A549 (cell line): ENCODE results near the gene CDYL2. TPM values are rescaled to one million over a fixed set of nuclear protein-coding genes. Genes with fewer than 3 reads are reported as not detected.
A peak's percentile ranks its signal among the peaks of the same experiment; 100 is the strongest.

ENCODE experiments used
- ATAC-seq, 2 experiments: fragments of 200-7000 bp in 1 of 2; fragments of >200 bp in 1 of 2; cut with Nextera tagmentation in 1 of 2; cut with Tn5 transposase in 1 of 2; 3 replicates each; pipeline versions ENCODE4 v1.8.0 to v1.9.1; 2018 to 2020; ENCODE audit warnings: mild to moderate bottlenecking in 1 of 2, moderate library complexity in 1 of 2
- CTCF ChIA-PET: fragments of 300-600 bp; sonication (Branson Sonifier 250); formaldehyde crosslinking; extraction: SDS; loops from one replicate; lab custom pipeline; 2021; ENCODE audit warnings: antibody characterized with exemption, inconsistent platforms; lab: Yijun Ruan, JAX
- POLR2A ChIA-PET: fragments of 350-600 bp; formaldehyde crosslinking; extraction: SDS; loops from one replicate; lab custom pipeline; 2021; ENCODE audit warnings: antibody characterized with exemption, inconsistent platforms; lab: Yijun Ruan, JAX
- DNase-seq, 2 experiments: peaks; one replicate each; pipeline versions ENCODE4 v3.0.0 to v3.0.0-alpha.2; 2011 to 2016; ENCODE audit warnings: low read depth in 1 of 2, low spot score in 1 of 2
- FAIRE-seq: peaks from 2 replicates; lab custom pipeline; 2011; peaks lifted over from hg19 to GRCh38; lab: Jason Lieb, UNC
- H3K27ac ChIP-seq, 2 experiments: fragments of >200 bp; sonication (Bioruptor Twin); formaldehyde crosslinking; 3 replicates each; pipeline ENCODE4 v1.5.1; 2016 to 2017
- H3K4me1 ChIP-seq: fragments of >200 bp; sonication (Bioruptor Twin); formaldehyde crosslinking; 3 replicates; pipeline ENCODE4 v1.6.1; 2016
- H3K4me2 ChIP-seq: fragments of >200 bp; sonication (Bioruptor Twin); formaldehyde crosslinking; 3 replicates; pipeline ENCODE4 v1.6.1; 2016
- H3K4me3 ChIP-seq: fragments of >200 bp; sonication (Bioruptor Twin); formaldehyde crosslinking; 3 replicates; pipeline ENCODE4 v1.5.1; 2016
- H3K9me3 ChIP-seq: fragments of >200 bp; sonication (Bioruptor Twin); formaldehyde crosslinking; 3 replicates; pipeline ENCODE4 v1.6.1; 2016
- BHLHE40 ChIP-seq: IDR thresholded peaks from 2 replicates; pipeline ENCODE4 v1.6.1; 2012; ENCODE audit warnings: low read depth, low read length, inconsistent platforms
- CEBPB ChIP-seq, 2 experiments: fragments of >200 bp in 1 of 2; sonication (Bioruptor Twin) in 1 of 2; formaldehyde crosslinking in 1 of 2; IDR thresholded peaks; 2 replicates each; pipeline ENCODE4 v1.6.1; 2012 to 2016
- CHD4 ChIP-seq: fragments of 200-600 bp; sonication (generic); IDR thresholded peaks from 2 replicates; pipeline ENCODE4 v1.6.1; 2016; ENCODE audit warnings: antibody characterized with exemption, mild to moderate bottlenecking, borderline replicate concordance
- EHF ChIP-seq: fragments of 250-450 bp; sonication (Bioruptor Pico); IDR thresholded peaks from 2 replicates; pipeline ENCODE4 v1.5.0; 2020; ENCODE audit warnings: mild to moderate bottlenecking
- EHMT2 ChIP-seq: fragments of 200-600 bp; sonication (generic); IDR thresholded peaks from 2 replicates; pipeline ENCODE4 v1.6.1; 2016; ENCODE audit warnings: antibody characterized with exemption, low read depth, mild to moderate bottlenecking, moderate library complexity
- FOSB ChIP-seq: fragments of 250-450 bp; sonication (Bioruptor Pico); IDR thresholded peaks from 2 replicates; pipeline ENCODE4 v1.5.0; 2020; ENCODE audit warnings: mild to moderate bottlenecking, moderate library complexity
- FOXS1 ChIP-seq: fragments of 250-450 bp; sonication (Bioruptor Pico); IDR thresholded peaks from 2 replicates; pipeline ENCODE4 v1.5.0; 2020; ENCODE audit warnings: mild to moderate bottlenecking, moderate library complexity
- GATA3 ChIP-seq: IDR thresholded peaks from 2 replicates; pipeline ENCODE4 v1.6.1; 2012; ENCODE audit warnings: borderline replicate concordance
- HDAC2 ChIP-seq: fragments of 200-600 bp; sonication (generic); IDR thresholded peaks from 2 replicates; pipeline ENCODE4 v1.6.1; 2016
- HEYL ChIP-seq: fragments of 250-450 bp; sonication (Bioruptor Pico); IDR thresholded peaks from 2 replicates; pipeline ENCODE4 v1.8.0; 2021; ENCODE audit warnings: mild to moderate bottlenecking, moderate library complexity
- HOXB13 ChIP-seq: fragments of 250-450 bp; sonication (Bioruptor Pico); IDR thresholded peaks from 2 replicates; pipeline ENCODE4 v1.5.0; 2020; ENCODE audit warnings: low read depth, mild to moderate bottlenecking, moderate library complexity
- HOXB5 ChIP-seq: fragments of 250-450 bp; sonication (Bioruptor Pico); IDR thresholded peaks from 2 replicates; pipeline ENCODE4 v1.5.0; 2020; ENCODE audit warnings: mild to moderate bottlenecking, moderate library complexity
- JUN ChIP-seq, 2 experiments: fragments of >200 bp; sonication (Bioruptor Twin); formaldehyde crosslinking; IDR thresholded peaks; 2 replicates in 1 of 2; 3 replicates in 1 of 2; pipeline ENCODE4 v1.6.1; 2016 to 2017
- KDM1A ChIP-seq: fragments of 200-600 bp; sonication (generic); IDR thresholded peaks from 2 replicates; pipeline ENCODE4 v1.6.1; 2016; ENCODE audit warnings: low read depth, mild to moderate bottlenecking
- NFE2L2 ChIP-seq: fragments of 150-350 bp; conservative IDR thresholded peaks from 2 replicates; pipeline ENCODE4 v1.6.1; 2014; ENCODE audit warnings: low read length
- NPAS2 ChIP-seq: fragments of 250-450 bp; sonication (Bioruptor Pico); IDR thresholded peaks from 2 replicates; pipeline ENCODE4 v1.8.0; 2022; ENCODE audit warnings: mild to moderate bottlenecking, moderate library complexity, borderline replicate concordance
- POLR2A ChIP-seq: IDR thresholded peaks from 2 replicates; pipeline ENCODE4 v1.6.1; 2012; ENCODE audit warnings: mild to moderate bottlenecking, low read length
- POLR2AphosphoS2 ChIP-seq: conservative IDR thresholded peaks from 2 replicates; pipeline ENCODE4 v1.6.1; 2012; ENCODE audit warnings: low read length, improper control_type of control experiment, inconsistent platforms
- RAD21 ChIP-seq, 2 experiments: fragments of >200 bp in 1 of 2; sonication (Bioruptor Twin) in 1 of 2; formaldehyde crosslinking in 1 of 2; IDR thresholded peaks in 1 of 2; conservative IDR thresholded peaks in 1 of 2; 2 replicates in 1 of 2; 3 replicates in 1 of 2; pipeline ENCODE4 v1.6.1; 2012 to 2018; ENCODE audit warnings: inconsistent platforms in 1 of 2
- RCOR1 ChIP-seq: fragments of 150-350 bp; IDR thresholded peaks from 2 replicates; pipeline ENCODE4 v1.6.1; 2014; ENCODE audit warnings: antibody characterized with exemption, low read length, low read depth
- RNF2 ChIP-seq: fragments of 200-600 bp; sonication (generic); IDR thresholded peaks from 2 replicates; pipeline ENCODE4 v1.6.1; 2016; ENCODE audit warnings: low read depth, mild to moderate bottlenecking, antibody characterized with exemption, moderate library complexity, borderline replicate concordance
- TP53 ChIP-seq: fragments of 250-450 bp; sonication (Bioruptor Pico); IDR thresholded peaks from 2 replicates; pipeline ENCODE4 v1.5.0; 2021; ENCODE audit warnings: mild to moderate bottlenecking, moderate library complexity
- ZC3H11A ChIP-seq: fragments of 450-650 bp; IDR thresholded peaks from 2 replicates; pipeline ENCODE4 v1.6.1; 2014; ENCODE audit warnings: antibody characterized with exemption, mild to moderate bottlenecking
- WGBS: methylation state at CpG from one replicate; pipeline ENCODE4 v1.1.6; 2017; ENCODE audit errors: missing lambda C conversion rate; 5-methylcytosine and 5-hydroxymethylcytosine counted together
- polyA plus RNA-seq, 4 experiments: library from polyadenylated mRNA; depleted of rRNA in 3 of 4; stranded (reverse); fragments of >200 nt; fragmentation: RNase III in 1 of 4; extraction: RNeasy Plus Mini Kit Qiagen cat#74134 plus additional on column Dnase treatment in 1 of 4; gene quantifications; 2 replicates in 3 of 4; 3 replicates in 1 of 4; pipeline ENCODE4 v1.2.3, GENCODE V29; 2011 to 2017
- TF ChIP-seq, protein P1 (sequence below): fragments of >200 bp; sonication (Bioruptor Twin); formaldehyde crosslinking; IDR thresholded peaks from 2 replicates; pipeline ENCODE4 v1.6.1; 2016
- TF ChIP-seq, protein P2 (sequence below): IDR thresholded peaks from 2 replicates; pipeline ENCODE4 v1.6.1; 2012; ENCODE audit warnings: low read depth, borderline replicate concordance

CDYL2 gene
- polyA plus RNA-seq, 2 of the 4 experiments (the other 2 are of a cell fraction) = 0.05 to 0.10 TPM

DNA sequence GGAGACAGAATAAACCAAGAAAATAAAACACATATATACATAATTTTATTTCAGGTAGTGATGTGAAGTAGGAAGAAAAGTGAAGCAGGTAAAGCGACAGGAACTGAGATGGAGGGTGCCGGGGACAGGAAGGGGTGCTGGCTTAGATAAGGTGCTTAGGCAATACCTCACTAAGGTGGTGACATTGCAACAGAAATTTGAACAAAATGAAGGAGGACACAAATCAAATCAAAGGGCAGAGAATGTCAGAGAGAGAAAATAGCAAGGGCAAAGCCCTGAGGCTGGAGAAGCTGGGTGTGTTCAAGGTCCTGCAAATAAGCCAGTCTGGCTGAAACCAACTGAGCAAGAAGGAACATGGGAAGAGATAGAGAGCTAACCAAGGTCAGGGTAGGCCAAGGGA is 5.0 kb upstream of the CDYL2 start:
- Histone ChIP-seq H3K9me3 (peaks cover 3% of the 10 kb centered on the region; the same call in 2 of the 3 replicates), H3K27ac (no peak overlapping the region)
- no peak for FAIRE-seq
- CTCF ChIA-PET = no interaction called here
- no peak for TF ChIP-seq GATA3
- no peak for TF ChIP-seq HDAC2
- TF ChIP-seq FOSB = no peak
- TF ChIP-seq RCOR1 = no peak
- no peak for TF ChIP-seq RAD21 (conservative IDR thresholded peaks at IDR 0.05 in 1 of 2, IDR thresholded peaks at IDR 0.05 in 1 of 2)
- TF ChIP-seq POLR2AphosphoS2 = no peak
- no peak for TF ChIP-seq HEYL (CRISPR knock-in tag)
- no peak for TF ChIP-seq POLR2A
- TF ChIP-seq NFE2L2 = no peak
- TF ChIP-seq JUN (IDR thresholded peaks at IDR 0.05) = no peak
- TF ChIP-seq, all 56 proteins: peak for 0
- Histone ChIP-seq H3K4me3 (no peak overlapping the region), H3K4me2 (no peak overlapping the region), H3K4me1 (0 out of 3 replicates have a peak, but pooled peaks cover 3% of the 10 kb centered on the region)
- DNase-seq = no peak
- POLR2A ChIA-PET = no interaction called here
- WGBS = 39% methylated on average over 2 of the region's 2 CpGs
- ATAC-seq = no peak

DNA sequence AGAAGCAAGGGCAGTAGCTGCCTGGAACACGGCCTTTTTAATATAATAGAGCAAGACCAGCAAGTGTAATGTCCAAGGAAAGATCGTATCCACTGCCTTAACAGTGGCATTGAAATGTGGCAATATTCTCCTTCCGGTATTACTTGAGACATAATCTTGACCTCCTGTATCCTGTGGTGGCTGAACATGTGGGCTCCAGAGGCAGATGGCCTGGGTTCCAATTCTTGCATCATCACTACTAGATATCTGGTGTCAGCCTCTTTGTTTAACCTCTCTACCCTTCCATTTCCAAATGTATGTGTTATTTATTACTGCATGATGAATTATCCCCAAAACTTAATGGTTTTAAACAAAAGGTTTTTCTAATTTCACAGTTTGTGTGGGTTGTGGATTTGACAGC is 3.5 kb upstream of the CDYL2 start:
- no peak overlapping the region for H3K4me2 ChIP-seq
- no peak for FAIRE-seq
- CTCF ChIA-PET = interaction anchor here (1.3 kb wide), 1 partner anchor 18 kb away, joined by 3 read pairs; no protein-coding TSS in a partner anchor
- ATAC-seq = no peak
- H3K4me3 ChIP-seq = no peak overlapping the region
- no peak for DNase-seq
- H3K9me3 ChIP-seq = peaks cover 4% of the 10 kb centered on the region; the same call in 2 of the 3 replicates
- WGBS = 41% methylated on average over 3 of the region's 3 CpGs
- H3K27ac ChIP-seq = no peak overlapping the region
- no peak for TF ChIP-seq CEBPB (IDR thresholded peaks at IDR 0.05)
- TF ChIP-seq, protein P1, sequence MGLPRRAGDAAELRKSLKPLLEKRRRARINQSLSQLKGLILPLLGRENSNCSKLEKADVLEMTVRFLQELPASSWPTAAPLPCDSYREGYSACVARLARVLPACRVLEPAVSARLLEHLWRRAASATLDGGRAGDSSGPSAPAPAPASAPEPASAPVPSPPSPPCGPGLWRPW = no peak
- no peak for TF ChIP-seq RAD21 (conservative IDR thresholded peaks at IDR 0.05 in 1 of 2, IDR thresholded peaks at IDR 0.05 in 1 of 2)
- TF ChIP-seq CHD4 = no peak
- no peak for TF ChIP-seq TP53
- no peak for TF ChIP-seq ZC3H11A
- 0 out of 3 replicates have a peak, but pooled peaks cover 3% of the 10 kb centered on the region for H3K4me1 ChIP-seq
- POLR2A ChIA-PET = no interaction called here

DNA sequence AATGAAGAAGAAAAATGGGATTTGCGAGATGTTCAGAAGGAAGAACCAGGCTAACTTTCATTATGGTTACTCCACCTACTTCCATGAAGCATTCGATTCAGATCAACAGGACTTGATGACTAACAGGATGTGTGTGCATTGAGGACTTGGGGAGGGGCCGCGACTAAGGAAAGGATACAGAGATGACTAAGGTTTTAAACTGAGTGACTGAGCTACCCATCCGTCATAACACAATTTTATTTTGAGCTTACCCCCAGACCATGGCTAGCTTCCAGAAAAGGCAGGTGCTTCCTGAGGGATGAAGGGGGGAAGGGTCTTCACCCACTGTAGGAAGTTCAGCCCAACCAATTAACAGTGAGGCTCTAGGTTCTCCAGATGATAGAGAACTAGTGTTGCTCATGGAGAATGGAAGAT is 2.5 kb upstream of the CDYL2 start:
- CTCF ChIA-PET = interaction anchor here (0.8 to 1.3 kb wide), 2 partner anchors 11 to 19 kb away, joined by 3 read pairs; no protein-coding TSS in a partner anchor
- TF ChIP-seq HOXB5 (CRISPR knock-in tag) (no peak), EHF (CRISPR knock-in tag) (no peak), EHMT2 (no peak), KDM1A (no peak), RNF2 (no peak), NPAS2 (CRISPR knock-in tag) (no peak), BHLHE40 (no peak)
- DNase-seq (peak in 1 of 2 experiments; percentile 7), FAIRE-seq (no peak), ATAC-seq (no peak)
- Histone ChIP-seq H3K4me2 (no peak overlapping the region), H3K4me1 (0 out of 3 replicates have a peak, but pooled peaks cover 3% of the 10 kb centered on the region), H3K27ac (no peak overlapping the region), H3K4me3 (no peak overlapping the region), H3K9me3 (peaks cover 10% of the 10 kb centered on the region; the same call in 2 of the 3 replicates)
- 17% methylated on average over 5 of the region's 5 CpGs for WGBS
- POLR2A ChIA-PET = no interaction called here

DNA sequence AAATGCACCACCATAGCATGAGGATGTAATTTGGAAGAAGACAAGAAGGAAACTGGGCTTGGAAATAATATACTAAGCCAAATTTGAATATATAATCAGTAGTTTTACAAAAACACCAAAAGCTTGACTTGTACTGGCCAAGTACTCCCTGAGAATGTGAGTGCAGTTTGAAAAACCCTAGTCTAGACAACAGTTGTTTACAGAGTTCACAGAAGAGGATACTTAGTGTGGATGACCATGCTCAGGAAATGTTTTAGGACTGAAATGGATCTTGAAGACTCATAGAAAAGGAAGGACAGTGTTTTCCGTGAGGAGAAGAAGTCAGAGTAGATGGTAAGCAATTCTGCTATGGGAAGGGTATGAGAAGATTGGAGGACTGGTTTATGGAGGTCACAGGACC is 1.9 kb upstream of the CDYL2 start:
- 78% methylated on average over 1 of the region's 1 CpG for WGBS
- FAIRE-seq = no peak
- CTCF ChIA-PET = no interaction called here
- H3K4me3 ChIP-seq = no peak overlapping the region
- peaks cover 10% of the 10 kb centered on the region; the same call in 2 of the 3 replicates for H3K9me3 ChIP-seq
- H3K27ac ChIP-seq = no peak overlapping the region
- TF ChIP-seq HOXB13 (CRISPR knock-in tag) = no peak
- no peak for TF ChIP-seq FOXS1 (CRISPR knock-in tag)
- no peak for TF ChIP-seq CHD4
- no peak for TF ChIP-seq KDM1A
- TF ChIP-seq NPAS2 (CRISPR knock-in tag) = no peak
- TF ChIP-seq, protein P2, sequence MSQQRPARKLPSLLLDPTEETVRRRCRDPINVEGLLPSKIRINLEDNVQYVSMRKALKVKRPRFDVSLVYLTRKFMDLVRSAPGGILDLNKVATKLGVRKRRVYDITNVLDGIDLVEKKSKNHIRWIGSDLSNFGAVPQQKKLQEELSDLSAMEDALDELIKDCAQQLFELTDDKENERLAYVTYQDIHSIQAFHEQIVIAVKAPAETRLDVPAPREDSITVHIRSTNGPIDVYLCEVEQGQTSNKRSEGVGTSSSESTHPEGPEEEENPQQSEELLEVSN = no peak
- no peak for DNase-seq
- no peak overlapping the region for H3K4me2 ChIP-seq
- 0 out of 3 replicates have a peak, but pooled peaks cover 3% of the 10 kb centered on the region for H3K4me1 ChIP-seq
- no peak for ATAC-seq
- POLR2A ChIA-PET = no interaction called here
